ENCODE measurements around the gene EPHB3. TPM values are rescaled to one million over a fixed set of nuclear protein-coding genes. Genes with fewer than 3 reads are reported as not detected.

Gene EPHB3
- not detected in 2 replicates for total RNA-seq

GRCh38 chr3:184561061-184561912 is at the start of gene EPHB3:
Gene EPHB3 (plus strand): TSS chr3:184561785. CDS start chr3:184562236, 451 bp downstream.

Other genes with a start within 250 kb of the EPHB3 start
- gene EIF4G1, start 247.2 kb upstream of the EPHB3 start, total RNA-seq: 309 and 376 TPM in 2 replicates
- gene FAM131A, start 224.2 kb upstream of the EPHB3 start, total RNA-seq: 26.9 and 28.7 TPM in 2 replicates
- 4.4 and 4.6 TPM in 2 replicates for gene CLCN2, start 200.2 kb upstream of the EPHB3 start, total RNA-seq
- 78.7 and 87.9 TPM in 2 replicates for gene POLR2H, start 200.1 kb upstream of the EPHB3 start, total RNA-seq
- gene THPO, start 183.6 kb upstream of the EPHB3 start, total RNA-seq: not detected in 2 replicates
- gene CHRD, start 181.7 kb upstream of the EPHB3 start, total RNA-seq: under 0.01 and 0.19 TPM in 2 replicates
- 6.9 TPM in 2 replicates for gene MAGEF1, start 150.3 kb downstream of the EPHB3 start, total RNA-seq

Measured in vein endothelial cell (primary cell).